ENCODE results near the gene CFAP119.

CFAP119 gene

GRCh38 chr16:30725418-30725792 lies 36.5 kb downstream of the CFAP119 start:
- no peak for TF ChIP-seq CTCF (IDR thresholded peaks at IDR 0.05)
- H3K27ac ChIP-seq, result no peak overlapping the region
- H3K9ac ChIP-seq, result no peak overlapping the region
- no peak overlapping the region for H2AFZ ChIP-seq
- H3K36me3 ChIP-seq (ENCODE audit: control insufficient read depth, insufficient read depth, low read length), result no peaks in the 10 kb centered on the region
- no peak overlapping the region for H3K4me3 ChIP-seq (ENCODE audit: low read depth, low read length)
- no peak overlapping the region for H3K4me2 ChIP-seq (ENCODE audit: low read length)
- H3K27me3 ChIP-seq (ENCODE audit: control insufficient read depth, insufficient read depth, low read length), result no peaks in the 10 kb centered on the region
- no peaks in the 10 kb centered on the region for H3K9me3 ChIP-seq (ENCODE audit: control insufficient read depth, low read length)
- H3K79me2 ChIP-seq, result peaks cover 16% of the 10 kb centered on the region
- H3K4me1 ChIP-seq, result no peaks in the 10 kb centered on the region

- H3K9ac ChIP-seq, result no peak overlapping the region
- H3K79me2 ChIP-seq, result peaks cover 14% of the 10 kb centered on the region
- H3K4me3 ChIP-seq (ENCODE audit: low read depth, low read length), result no peak overlapping the region
- H3K9me3 ChIP-seq (ENCODE audit: control insufficient read depth, low read length), result no peaks in the 10 kb centered on the region
- H3K4me2 ChIP-seq (ENCODE audit: low read length), result no peak overlapping the region
- no peaks in the 10 kb centered on the region for H3K36me3 ChIP-seq (ENCODE audit: control insufficient read depth, insufficient read depth, low read length)
- no peak for TF ChIP-seq CTCF (IDR thresholded peaks at IDR 0.05)
- no peaks in the 10 kb centered on the region for H3K27me3 ChIP-seq (ENCODE audit: control insufficient read depth, insufficient read depth, low read length)
- H3K27ac ChIP-seq, result no peak overlapping the region
- no peak overlapping the region for H2AFZ ChIP-seq
- H3K4me1 ChIP-seq, result no peaks in the 10 kb centered on the region
These were observed 37.0 kb downstream of the CFAP119 start for GRCh38 chr16:30724641-30725417.

DNA sequence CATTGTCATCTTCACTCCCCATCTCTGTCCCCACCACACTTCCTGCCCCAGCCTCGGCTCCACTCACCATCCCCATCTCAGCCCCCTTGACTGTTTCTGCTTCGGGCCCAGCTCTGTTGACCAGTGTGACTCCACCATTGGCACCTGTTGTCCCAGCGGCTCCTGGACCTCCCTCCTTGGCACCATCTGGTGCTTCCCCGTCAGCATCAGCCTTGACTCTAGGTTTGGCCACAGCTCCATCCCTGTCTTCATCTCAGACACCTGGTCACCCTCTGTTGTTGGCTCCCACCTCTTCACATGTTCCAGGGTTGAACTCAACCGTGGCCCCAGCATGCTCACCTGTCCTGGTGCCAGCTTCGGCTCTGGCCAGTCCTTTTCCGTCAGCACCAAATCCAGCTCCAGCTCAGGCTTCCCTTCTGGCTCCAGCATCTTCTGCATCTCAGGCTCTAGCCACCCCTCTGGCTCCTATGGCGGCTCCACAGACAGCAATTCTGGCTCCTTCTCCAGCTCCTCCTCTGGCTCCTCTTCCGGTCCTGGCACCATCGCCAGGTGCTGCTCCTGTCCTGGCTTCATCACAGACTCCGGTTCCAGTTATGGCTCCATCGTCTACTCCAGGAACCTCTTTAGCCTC lies 38.0 kb downstream of the CFAP119 start:
- Histone ChIP-seq H3K4me1 (no peaks in the 10 kb centered on the region), H3K36me3 (ENCODE audit: control insufficient read depth, insufficient read depth, low read length) (no peaks in the 10 kb centered on the region), H3K4me3 (ENCODE audit: low read depth, low read length) (no peak overlapping the region), H3K4me2 (ENCODE audit: low read length) (no peak overlapping the region), H3K9ac (no peak overlapping the region), H2AFZ (no peak overlapping the region), H3K79me2 (peaks cover 13% of the 10 kb centered on the region), H3K27me3 (ENCODE audit: control insufficient read depth, insufficient read depth, low read length) (no peaks in the 10 kb centered on the region), H3K9me3 (ENCODE audit: control insufficient read depth, low read length) (no peaks in the 10 kb centered on the region), H3K27ac (no peak overlapping the region)
- TF ChIP-seq CTCF (IDR thresholded peaks at IDR 0.05), result no peak

DNA sequence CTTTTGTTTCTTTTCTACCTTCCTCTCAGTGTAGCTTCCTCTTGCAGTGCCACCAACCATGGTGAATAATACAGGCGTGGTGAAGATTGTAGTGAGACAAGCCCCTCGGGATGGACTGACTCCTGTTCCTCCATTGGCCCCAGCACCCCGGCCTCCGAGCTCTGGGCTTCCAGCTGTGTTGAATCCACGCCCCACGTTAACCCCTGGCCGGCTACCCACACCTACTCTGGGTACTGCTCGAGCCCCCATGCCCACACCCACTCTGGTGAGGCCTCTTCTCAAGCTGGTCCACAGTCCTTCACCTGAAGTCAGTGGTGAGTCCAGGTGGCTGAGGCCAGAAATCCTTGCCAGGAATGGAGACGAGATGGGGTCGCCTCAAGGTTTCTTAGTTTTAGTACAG lies 38.9 kb downstream of the CFAP119 start:
- Histone ChIP-seq H3K79me2 (peaks cover 18% of the 10 kb centered on the region), H3K36me3 (ENCODE audit: control insufficient read depth, insufficient read depth, low read length) (no peaks in the 10 kb centered on the region), H3K4me3 (ENCODE audit: low read depth, low read length) (no peak overlapping the region), H3K4me1 (no peaks in the 10 kb centered on the region), H3K9me3 (ENCODE audit: control insufficient read depth, low read length) (no peaks in the 10 kb centered on the region), H3K4me2 (ENCODE audit: low read length) (no peak overlapping the region), H2AFZ (no peak overlapping the region), H3K27ac (no peak overlapping the region), H3K27me3 (ENCODE audit: control insufficient read depth, insufficient read depth, low read length) (no peaks in the 10 kb centered on the region), H3K9ac (no peak overlapping the region)
- no peak for TF ChIP-seq CTCF (IDR thresholded peaks at IDR 0.05)
